ENCODE measurements around the gene DSCAML1.

The DSCAML1 gene

GRCh38 chr11:117731722-117732290 lies 65.2 kb downstream of the DSCAML1 start:
- no peaks in the 10 kb centered on the region for H3K79me2 ChIP-seq (ENCODE audit: low read length)
- H4K20me1 ChIP-seq (ENCODE audit: insufficient read depth, low read length) = no peaks in the 10 kb centered on the region
- no peak overlapping the region for H2AFZ ChIP-seq (ENCODE audit: low read depth, low read length)
- H3K4me1 ChIP-seq (ENCODE audit: low read length) = no peaks in the 10 kb centered on the region
- no peak overlapping the region for H3K4me2 ChIP-seq (ENCODE audit: low read length)
- no peak overlapping the region for H3K27ac ChIP-seq (ENCODE audit: low read length)
- no peak overlapping the region for H3K4me3 ChIP-seq (ENCODE audit: low read length)
- H3K36me3 ChIP-seq (replicated peaks; ENCODE audit: low read depth, low read length) = no peaks in the 10 kb centered on the region
- H3K9me3 ChIP-seq (ENCODE audit: insufficient read depth, low read length) = no peaks in the 10 kb centered on the region
- H3K9ac ChIP-seq (ENCODE audit: low read length) = no peak overlapping the region
- no peak for TF ChIP-seq CTCF (IDR thresholded peaks at IDR 0.05; ENCODE audit: low read depth, low read length)
- TF ChIP-seq EZH2phosphoT487 (IDR thresholded peaks at IDR 0.05; ENCODE audit: low read depth) = no peak
- H3K27me3 ChIP-seq (ENCODE audit: low read depth, low read length) = peaks cover 29% of the 10 kb centered on the region

- Histone ChIP-seq H3K79me2 (ENCODE audit: low read length) (no peaks in the 10 kb centered on the region), H3K9ac (ENCODE audit: low read length) (no peak overlapping the region), H3K36me3 (replicated peaks; ENCODE audit: low read depth, low read length) (no peaks in the 10 kb centered on the region), H3K4me1 (ENCODE audit: low read length) (no peaks in the 10 kb centered on the region), H3K9me3 (ENCODE audit: insufficient read depth, low read length) (no peaks in the 10 kb centered on the region), H3K4me2 (ENCODE audit: low read length) (no peak overlapping the region), H3K4me3 (ENCODE audit: low read length) (no peak overlapping the region), H3K27me3 (ENCODE audit: low read depth, low read length) (peaks cover 28% of the 10 kb centered on the region), H4K20me1 (ENCODE audit: insufficient read depth, low read length) (no peaks in the 10 kb centered on the region), H2AFZ (ENCODE audit: low read depth, low read length) (no peak overlapping the region), H3K27ac (ENCODE audit: low read length) (no peak overlapping the region)
- no peak for TF ChIP-seq EZH2phosphoT487 (IDR thresholded peaks at IDR 0.05; ENCODE audit: low read depth)
- TF ChIP-seq CTCF (IDR thresholded peaks at IDR 0.05; ENCODE audit: low read depth, low read length) = no peak
These were observed 66.7 kb downstream of the DSCAML1 start for GRCh38 chr11:117730208-117730800.

GRCh38 chr11:117725048-117725734 lies 71.8 kb downstream of the DSCAML1 start:
- no peaks in the 10 kb centered on the region for H3K9me3 ChIP-seq (ENCODE audit: insufficient read depth, low read length)
- no peak overlapping the region for H3K4me3 ChIP-seq (ENCODE audit: low read length)
- no peak overlapping the region for H3K9ac ChIP-seq (ENCODE audit: low read length)
- H3K4me1 ChIP-seq (ENCODE audit: low read length) = no peaks in the 10 kb centered on the region
- H3K36me3 ChIP-seq (replicated peaks; ENCODE audit: low read depth, low read length) = no peaks in the 10 kb centered on the region
- no peak overlapping the region for H2AFZ ChIP-seq (ENCODE audit: low read depth, low read length)
- no peak overlapping the region for H3K27ac ChIP-seq (ENCODE audit: low read length)
- H3K79me2 ChIP-seq (ENCODE audit: low read length) = no peaks in the 10 kb centered on the region
- H3K27me3 ChIP-seq (ENCODE audit: low read depth, low read length) = peaks cover 44% of the 10 kb centered on the region
- H4K20me1 ChIP-seq (ENCODE audit: insufficient read depth, low read length) = no peaks in the 10 kb centered on the region
- no peak overlapping the region for H3K4me2 ChIP-seq (ENCODE audit: low read length)
- no peak for TF ChIP-seq EZH2phosphoT487 (IDR thresholded peaks at IDR 0.05; ENCODE audit: low read depth)

GRCh38 chr11:117724621-117725020 lies 72.4 kb downstream of the DSCAML1 start:
- H3K9ac ChIP-seq (ENCODE audit: low read length) = no peak overlapping the region
- H3K4me2 ChIP-seq (ENCODE audit: low read length) = no peak overlapping the region
- no peak overlapping the region for H3K4me3 ChIP-seq (ENCODE audit: low read length)
- H3K79me2 ChIP-seq (ENCODE audit: low read length) = no peaks in the 10 kb centered on the region
- H2AFZ ChIP-seq (ENCODE audit: low read depth, low read length) = no peak overlapping the region
- H3K9me3 ChIP-seq (ENCODE audit: insufficient read depth, low read length) = no peaks in the 10 kb centered on the region
- TF ChIP-seq EZH2phosphoT487 (IDR thresholded peaks at IDR 0.05; ENCODE audit: low read depth) (no peak), CTCF (IDR thresholded peaks at IDR 0.05; ENCODE audit: low read depth, low read length) (no peak)
- peaks cover 43% of the 10 kb centered on the region for H3K27me3 ChIP-seq (ENCODE audit: low read depth, low read length)
- no peaks in the 10 kb centered on the region for H4K20me1 ChIP-seq (ENCODE audit: insufficient read depth, low read length)
- no peaks in the 10 kb centered on the region for H3K36me3 ChIP-seq (replicated peaks; ENCODE audit: low read depth, low read length)
- no peaks in the 10 kb centered on the region for H3K4me1 ChIP-seq (ENCODE audit: low read length)
- no peak overlapping the region for H3K27ac ChIP-seq (ENCODE audit: low read length)
